Naive B cell (primary cell): ENCODE results near the gene TMPRSS7. TPM values are rescaled to one million over a fixed set of nuclear protein-coding genes. Genes with fewer than 3 reads are reported as not detected.

Experiments
- ATAC-seq, 2 donors: fragments of 150-1000 bp; cut with Tn5 transposase; 2 replicates each; pipeline ENCODE4 v1.10.0; 2021; ENCODE audit warnings: low read depth in 2 of 2, mild to moderate bottlenecking in 2 of 2, moderate library complexity in 2 of 2
- DNase-seq: peaks from one replicate; pipeline ENCODE4 v3.0.0; 2022
- H3K27ac Mint-ChIP-seq, 6 donors: one replicate each; pipeline ENCODE4 v1.8.0; 2020 to 2022; ENCODE audit warnings: mild to moderate bottlenecking in 6 of 6, mixed read lengths in 6 of 6, moderate library complexity in 5 of 6, inconsistent platforms in 2 of 6
- H3K27me3 Mint-ChIP-seq, 3 donors: one replicate each; pipeline ENCODE4 v1.8.0; 2021 to 2022; ENCODE audit warnings: mixed read lengths in 3 of 3, mild to moderate bottlenecking in 1 of 3
- H3K36me3 Mint-ChIP-seq, 2 donors: one replicate each; pipeline ENCODE4 v1.8.0; 2020 to 2022; ENCODE audit warnings: mixed read lengths in 2 of 2, inconsistent platforms in 1 of 2, mild to moderate bottlenecking in 1 of 2
- H3K4me1 Mint-ChIP-seq, 3 donors: one replicate each; pipeline ENCODE4 v1.8.0; 2020 to 2022; ENCODE audit warnings: mixed read lengths in 3 of 3, inconsistent platforms in 1 of 3, mild to moderate bottlenecking in 1 of 3, moderate library complexity in 1 of 3
- H3K4me3 Mint-ChIP-seq, 8 donors: one replicate each; pipeline ENCODE4 v1.8.0; 2020 to 2022; ENCODE audit warnings: mild to moderate bottlenecking in 8 of 8, mixed read lengths in 8 of 8, moderate library complexity in 8 of 8, inconsistent platforms in 2 of 8
- H3K9me3 Mint-ChIP-seq, 7 donors: one replicate each; pipeline ENCODE4 v1.8.0; 2020 to 2022; ENCODE audit warnings: mixed read lengths in 7 of 7, mild to moderate bottlenecking in 5 of 7, inconsistent platforms in 2 of 7, moderate library complexity in 1 of 7
- polyA plus RNA-seq, 6 donors: library from polyadenylated mRNA; unstranded; fragments of 300-500 nt; fragmentation: Illumina TruSeq; gene quantifications; one replicate each; pipeline ENCODE4 v1.2.3, GENCODE V29; 2021; ENCODE audit warnings: low read depth in 6 of 6

Gene TMPRSS7
- polyA plus RNA-seq, 6 donors from 2014 or later = not detected

- ATAC-seq (no peak), DNase-seq (no peak)
- Mint-ChIP-seq H3K27ac (no peak overlapping the region), H3K4me3 (no peak overlapping the region), H3K9me3 (no peaks in the 10 kb centered on the region), H3K27me3 (peaks cover 1 to 21% (median 9%) of the 10 kb centered on the region in 3 donors), H3K36me3 (peaks cover 0 to 4% of the 10 kb centered on the region in 2 donors), H3K4me1 (peaks cover 3 to 17% (median 14%) of the 10 kb centered on the region in 3 donors)
These were observed 30.3 kb upstream of the TMPRSS7 start for GRCh38 chr3:112004187-112004586.

DNA sequence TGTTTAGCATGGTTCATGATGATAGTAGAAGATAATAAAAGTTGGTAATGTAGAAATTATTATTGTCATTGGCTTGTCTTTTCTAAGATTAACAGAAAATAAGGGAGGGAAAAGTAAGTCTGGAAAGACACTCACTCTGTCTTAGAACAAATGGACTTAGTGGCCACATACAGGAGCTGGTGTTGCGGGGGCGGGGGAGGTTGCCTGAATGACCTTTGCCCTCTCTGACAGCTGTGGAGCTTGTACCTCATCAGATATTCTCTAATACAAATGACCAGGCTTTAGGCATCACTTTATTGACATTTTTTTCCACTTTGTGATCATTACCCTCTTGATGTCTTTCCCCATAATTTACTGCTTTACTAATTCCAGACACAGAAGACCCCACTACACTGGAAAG lies 29.9 kb upstream of the TMPRSS7 start:
- peaks cover 0 to 17% (median 9%) of the 10 kb centered on the region in 3 donors for H3K27me3 Mint-ChIP-seq
- H3K36me3 Mint-ChIP-seq = peaks cover 0 to 4% of the 10 kb centered on the region in 2 donors
- peak overlapping the region in 1 of 6 donors; percentile 4 for H3K27ac Mint-ChIP-seq
- H3K4me1 Mint-ChIP-seq = peaks cover 0 to 12% (median 9%) of the 10 kb centered on the region in 3 donors
- H3K9me3 Mint-ChIP-seq = no peaks in the 10 kb centered on the region
- ATAC-seq (no peak), DNase-seq (no peak)
- H3K4me3 Mint-ChIP-seq = no peak overlapping the region

DNA sequence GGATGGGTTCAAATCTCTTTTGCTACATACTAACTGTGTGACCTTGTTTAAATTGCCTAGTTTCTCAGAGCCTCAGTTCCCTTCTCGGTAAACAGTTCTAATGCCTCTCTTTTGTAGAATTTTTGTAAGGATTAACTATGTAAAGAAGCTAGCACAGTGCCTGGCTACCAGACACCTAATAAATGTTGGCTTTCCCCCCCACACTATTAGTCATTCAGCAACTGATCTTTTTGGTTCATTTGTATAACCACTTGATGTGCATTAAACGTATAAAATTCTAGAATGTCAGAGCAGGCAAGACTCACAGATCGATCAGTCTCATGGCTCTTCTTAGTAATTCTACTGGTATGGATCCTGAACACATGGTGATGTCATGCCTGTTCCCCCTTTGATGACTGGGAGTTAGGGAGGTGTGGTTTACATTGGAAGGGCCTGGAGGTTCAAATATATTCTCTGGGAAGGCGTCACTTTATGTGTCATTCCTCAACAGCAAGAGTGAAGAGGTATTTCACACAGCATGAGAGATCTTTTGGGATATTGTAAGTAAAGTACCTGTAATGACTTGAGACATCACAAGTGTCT lies 29.4 kb upstream of the TMPRSS7 start:
- peaks cover 0 to 13% (median 9%) of the 10 kb centered on the region in 3 donors for H3K27me3 Mint-ChIP-seq
- no peak for ATAC-seq
- peaks cover 0 to 4% of the 10 kb centered on the region in 2 donors for H3K36me3 Mint-ChIP-seq
- H3K9me3 Mint-ChIP-seq = no peaks in the 10 kb centered on the region
- H3K4me1 Mint-ChIP-seq = peaks cover 0 to 9% (median 6%) of the 10 kb centered on the region in 3 donors
- H3K4me3 Mint-ChIP-seq = no peak overlapping the region
- H3K27ac Mint-ChIP-seq = peak overlapping the region in 1 of 6 donors; percentile 4
- DNase-seq = no peak

DNA sequence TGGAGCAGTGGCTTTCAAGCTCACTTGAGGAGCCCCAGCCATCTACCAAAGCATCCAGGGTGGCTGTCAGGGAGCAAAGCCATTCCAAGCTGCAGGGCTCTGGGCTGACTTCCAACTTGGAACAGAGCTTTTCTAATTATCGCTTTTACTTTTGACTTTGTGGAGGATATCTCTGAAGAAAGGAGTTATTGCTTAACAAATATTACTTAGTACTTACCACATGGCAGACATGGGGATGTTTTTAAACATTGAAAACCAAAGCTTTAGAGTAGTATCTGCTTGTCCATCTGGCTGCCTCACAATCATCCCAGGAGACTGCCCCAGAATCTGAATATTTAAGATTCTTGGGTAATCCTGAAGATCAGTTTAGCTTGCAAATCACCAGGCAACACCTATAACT lies 26.9 kb upstream of the TMPRSS7 start:
- no peak overlapping the region for H3K27ac Mint-ChIP-seq
- peaks cover 0 to 13% (median 2%) of the 10 kb centered on the region in 3 donors for H3K27me3 Mint-ChIP-seq
- peaks cover 0 to 4% of the 10 kb centered on the region in 2 donors for H3K36me3 Mint-ChIP-seq
- DNase-seq (no peak), ATAC-seq (no peak)
- H3K9me3 Mint-ChIP-seq = no peaks in the 10 kb centered on the region
- no peak overlapping the region for H3K4me3 Mint-ChIP-seq
- H3K4me1 Mint-ChIP-seq = peaks cover under 1 to 13% (median 11%) of the 10 kb centered on the region in 3 donors

- Mint-ChIP-seq H3K27me3 (peaks cover 0 to 6% (median 0%) of the 10 kb centered on the region in 3 donors), H3K4me3 (no peak overlapping the region), H3K9me3 (no peaks in the 10 kb centered on the region), H3K4me1 (peaks cover 0 to 23% (median 18%) of the 10 kb centered on the region in 3 donors), H3K27ac (no peak overlapping the region), H3K36me3 (peaks cover 0 to 4% of the 10 kb centered on the region in 2 donors)
- no peak for ATAC-seq
- no peak for DNase-seq
These were observed 24.9 kb upstream of the TMPRSS7 start for GRCh38 chr3:112009670-112010069.

DNA sequence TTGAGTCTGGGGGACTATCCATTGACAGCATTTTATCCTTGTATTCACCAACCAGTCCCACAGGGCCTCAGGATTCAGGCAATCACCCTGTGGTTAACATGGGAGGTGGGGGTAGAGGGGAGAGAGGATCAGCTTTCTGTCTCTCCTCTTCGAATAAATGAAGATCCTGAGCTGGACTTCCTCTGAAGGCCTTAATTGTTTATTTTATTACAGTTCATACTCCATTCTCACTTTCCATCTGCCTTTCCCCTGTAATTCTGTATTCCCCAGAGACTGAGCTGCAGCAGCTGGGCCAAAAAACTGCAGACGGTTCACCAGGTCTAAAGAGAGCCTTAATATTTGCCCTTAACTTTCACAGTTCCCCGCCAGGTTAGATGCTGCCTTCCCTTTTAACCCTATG lies 23.9 kb upstream of the TMPRSS7 start:
- Mint-ChIP-seq H3K27ac (peak overlapping the region in 1 of 6 donors; percentile 48), H3K9me3 (no peaks in the 10 kb centered on the region), H3K27me3 (peaks cover 0 to 6% (median 0%) of the 10 kb centered on the region in 3 donors), H3K36me3 (no peaks in the 10 kb centered on the region), H3K4me3 (no peak overlapping the region), H3K4me1 (peaks cover 0 to 23% (median 18%) of the 10 kb centered on the region in 3 donors)
- ATAC-seq (no peak), DNase-seq (no peak)

DNA sequence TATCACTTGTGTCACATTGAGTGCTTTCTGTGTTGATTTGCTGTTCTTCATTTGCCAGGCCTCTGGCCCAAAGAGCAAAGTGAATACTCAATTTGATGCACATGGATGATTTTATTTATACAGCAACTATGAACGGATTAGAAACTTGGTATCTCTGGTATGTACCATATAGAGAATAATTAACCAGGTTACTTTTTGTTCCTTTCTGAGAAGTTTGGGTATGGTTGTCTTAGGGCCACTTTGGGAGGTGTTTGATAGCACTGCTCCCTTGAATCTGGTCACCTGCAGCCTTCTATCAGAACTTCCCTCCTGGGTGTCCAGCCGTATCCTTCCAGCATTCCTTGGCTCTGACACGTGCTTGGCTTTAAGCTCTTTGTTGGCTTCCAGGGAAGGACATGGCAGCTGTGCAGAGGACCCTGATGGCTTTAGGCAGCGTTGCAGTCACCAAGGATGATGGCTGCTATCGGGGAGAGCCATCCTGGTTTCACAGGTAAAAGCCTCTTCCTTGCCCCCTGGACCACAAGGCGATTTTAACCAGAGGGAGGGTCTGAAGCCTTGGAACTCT lies 23.1 kb upstream of the TMPRSS7 start:
- no peak for DNase-seq
- H3K9me3 Mint-ChIP-seq = no peaks in the 10 kb centered on the region
- no peaks in the 10 kb centered on the region for H3K36me3 Mint-ChIP-seq
- peaks cover 0 to 23% (median 18%) of the 10 kb centered on the region in 3 donors for H3K4me1 Mint-ChIP-seq
- H3K27me3 Mint-ChIP-seq = peaks cover 0 to 6% (median 0%) of the 10 kb centered on the region in 3 donors
- ATAC-seq = no peak
- H3K4me3 Mint-ChIP-seq = no peak overlapping the region
- no peak overlapping the region for H3K27ac Mint-ChIP-seq

GRCh38 chr3:112012205-112012992 lies 22.1 kb upstream of the TMPRSS7 start:
- H3K36me3 Mint-ChIP-seq = no peaks in the 10 kb centered on the region
- peak overlapping the region in 3 of 6 donors; percentile 45 to 64 (median 49) for H3K27ac Mint-ChIP-seq
- no peak for DNase-seq
- H3K9me3 Mint-ChIP-seq = no peaks in the 10 kb centered on the region
- ATAC-seq = no peak
- no peak overlapping the region for H3K4me3 Mint-ChIP-seq
- peaks cover 0 to 23% (median 18%) of the 10 kb centered on the region in 3 donors for H3K4me1 Mint-ChIP-seq
- peaks cover 0 to 6% (median 0%) of the 10 kb centered on the region in 3 donors for H3K27me3 Mint-ChIP-seq

GRCh38 chr3:112013058-112013783 lies 21.3 kb upstream of the TMPRSS7 start:
- no peaks in the 10 kb centered on the region for H3K9me3 Mint-ChIP-seq
- ATAC-seq (peak; percentile 65 to 72), DNase-seq (peak; percentile 41)
- H3K4me3 Mint-ChIP-seq = peak overlapping the region in 1 of 8 donors; percentile 15
- H3K36me3 Mint-ChIP-seq = no peaks in the 10 kb centered on the region
- peaks cover 0 to 6% (median 0%) of the 10 kb centered on the region in 3 donors for H3K27me3 Mint-ChIP-seq
- H3K4me1 Mint-ChIP-seq = peaks cover 0 to 23% (median 18%) of the 10 kb centered on the region in 3 donors
- peak overlapping the region in 1 of 6 donors; percentile 64 for H3K27ac Mint-ChIP-seq

- Mint-ChIP-seq H3K4me3 (peak overlapping the region in 2 of 8 donors; percentile 15 to 39), H3K9me3 (no peaks in the 10 kb centered on the region), H3K27me3 (peaks cover 0 to 3% (median 0%) of the 10 kb centered on the region in 3 donors), H3K27ac (no peak overlapping the region), H3K36me3 (no peaks in the 10 kb centered on the region), H3K4me1 (peaks cover 0 to 23% (median 18%) of the 10 kb centered on the region in 3 donors)
- DNase-seq = no peak
- ATAC-seq = peak in 1 of 2 donors; percentile 14
These were observed 20.8 kb upstream of the TMPRSS7 start for GRCh38 chr3:112013784-112014143.

GRCh38 chr3:112017091-112017490 lies 17.4 kb upstream of the TMPRSS7 start:
- peaks cover 0 to 2% (median 0%) of the 10 kb centered on the region in 7 donors for H3K9me3 Mint-ChIP-seq
- no peak overlapping the region for H3K4me3 Mint-ChIP-seq
- H3K27me3 Mint-ChIP-seq = no peaks in the 10 kb centered on the region
- no peaks in the 10 kb centered on the region for H3K36me3 Mint-ChIP-seq
- DNase-seq (no peak), ATAC-seq (no peak)
- H3K4me1 Mint-ChIP-seq = peaks cover 0 to 14% (median 10%) of the 10 kb centered on the region in 3 donors
- H3K27ac Mint-ChIP-seq = no peak overlapping the region

DNA sequence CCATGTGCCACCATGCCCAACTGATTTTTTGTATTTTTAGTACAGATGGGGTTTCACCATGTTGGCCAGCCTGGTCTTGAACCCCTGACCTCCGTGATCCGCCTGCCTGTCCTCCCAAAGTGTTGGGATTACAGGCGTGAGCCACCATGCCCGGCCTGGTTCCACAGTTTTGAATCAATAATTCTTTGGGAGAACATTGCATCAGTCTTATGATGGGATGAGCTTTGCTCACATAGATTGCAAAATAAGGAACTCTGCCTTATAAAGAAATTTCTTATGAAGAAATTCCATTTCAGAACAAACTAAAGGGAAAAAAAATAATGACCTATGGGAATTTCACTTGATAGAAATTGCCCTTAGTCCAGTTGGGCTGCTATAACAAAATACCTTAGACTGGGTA lies 15.8 kb upstream of the TMPRSS7 start:
- DNase-seq (no peak), ATAC-seq (no peak)
- peak overlapping the region in 1 of 8 donors; percentile 30 for H3K4me3 Mint-ChIP-seq
- no peaks in the 10 kb centered on the region for H3K36me3 Mint-ChIP-seq
- H3K4me1 Mint-ChIP-seq = peaks cover 0 to 5% (median 5%) of the 10 kb centered on the region in 3 donors
- H3K27me3 Mint-ChIP-seq = no peaks in the 10 kb centered on the region
- peaks cover 0 to 2% (median 0%) of the 10 kb centered on the region in 7 donors for H3K9me3 Mint-ChIP-seq
- no peak overlapping the region for H3K27ac Mint-ChIP-seq

GRCh38 chr3:112019716-112020115 lies 14.8 kb upstream of the TMPRSS7 start:
- Mint-ChIP-seq H3K36me3 (no peaks in the 10 kb centered on the region), H3K9me3 (peaks cover 0 to 3% (median 0%) of the 10 kb centered on the region in 7 donors), H3K27ac (no peak overlapping the region), H3K4me1 (peaks cover 0 to 4% (median 0%) of the 10 kb centered on the region in 3 donors), H3K27me3 (no peaks in the 10 kb centered on the region), H3K4me3 (no peak overlapping the region)
- DNase-seq (no peak), ATAC-seq (no peak)
